Activated CD4-positive, alpha-beta memory T cell treated with anti-CD3 and anti-CD28 coated beads, Interleukin-2, amount 10 ng/mL, durations not matched to agents 7 days and 5 days (primary cell): ENCODE results near the gene AASDH. TPM values are rescaled to one million over a fixed set of nuclear protein-coding genes. Genes with fewer than 3 reads are reported as not detected.
"Not testable (repeated sequence)": the region's sequence is repeated elsewhere in the genome, so short reads cannot be mapped to it uniquely, and the experiment has no call there.

Source experiments
- CTCF ChIA-PET: fragments of 350-600 bp; sonication (Branson Sonifier 250); formaldehyde crosslinking; loops from one replicate; lab custom pipeline; 2021; ENCODE audit warnings: antibody characterized with exemption, inconsistent platforms; lab: Charles Lee
- POLR2A ChIA-PET: fragments of 350-600 bp; sonication (Branson Sonifier 250); formaldehyde crosslinking; loops from one replicate; lab custom pipeline; 2021; ENCODE audit warnings: antibody characterized with exemption; lab: Charles Lee
- DNase-seq: peaks from one replicate; pipeline ENCODE4 v3.0.0-alpha.2; 2020
- H3K27ac Mint-ChIP-seq: one replicate; pipeline ENCODE4 v1.8.0; 2021; ENCODE audit warnings: mild to moderate bottlenecking, mixed read lengths
- H3K27me3 Mint-ChIP-seq: one replicate; pipeline ENCODE4 v1.8.0; 2021; ENCODE audit warnings: mixed read lengths
- H3K36me3 Mint-ChIP-seq: one replicate; pipeline ENCODE4 v1.8.0; 2021; ENCODE audit warnings: low read depth, mixed read lengths
- H3K4me1 Mint-ChIP-seq: one replicate; pipeline ENCODE4 v1.8.0; 2021; ENCODE audit warnings: mixed read lengths
- H3K4me3 Mint-ChIP-seq: one replicate; pipeline ENCODE4 v1.8.0; 2021; ENCODE audit warnings: mild to moderate bottlenecking, mixed read lengths
- H3K9me3 Mint-ChIP-seq: one replicate; pipeline ENCODE4 v1.8.0; 2021; ENCODE audit warnings: mixed read lengths
- total RNA-seq, 2 experiments: library from RNA; stranded (reverse); gene quantifications; one replicate each; pipeline ENCODE4 v1.2.3, GENCODE V29; 2021

AASDH gene
- total RNA-seq, 2 experiments from 2014 or later, result 9.6 to 11.1 TPM

GRCh38 chr4:56386091-56386490 is 1.2 kb downstream of the AASDH start:
- H3K4me1 Mint-ChIP-seq, result peaks cover 38% of the 10 kb centered on the region
- peak overlapping the region; percentile 98 for H3K27ac Mint-ChIP-seq
- H3K36me3 Mint-ChIP-seq, result peaks cover 6% of the 10 kb centered on the region
- ChIA-PET CTCF (interaction anchor here (0.6 to 2.6 kb wide), 6 partner anchors 12 to 451 kb away, joined by 3 to 24 read pairs (median 4); partner anchors contain the start of genes CEP135, PAICS and PPAT), POLR2A (interaction anchor here (0.6 to 3.1 kb wide), 8 partner anchors 11 to 591 kb away, joined by 3 to 85 read pairs (median 10); partner anchors contain the start of genes NOA1, PAICS, POLR2B and PPAT)
- H3K27me3 Mint-ChIP-seq, result no peaks in the 10 kb centered on the region
- H3K9me3 Mint-ChIP-seq, result no peaks in the 10 kb centered on the region
- H3K4me3 Mint-ChIP-seq, result peak overlapping the region; percentile 87
- no peak for DNase-seq

- Mint-ChIP-seq H3K27ac (no peak overlapping the region), H3K4me1 (no peaks in the 10 kb centered on the region), H3K4me3 (no peak overlapping the region), H3K36me3 (peaks cover 3% of the 10 kb centered on the region), H3K9me3 (no peaks in the 10 kb centered on the region), H3K27me3 (no peaks in the 10 kb centered on the region)
- POLR2A ChIA-PET, result interaction anchor here (1.3 kb wide), 1 partner anchor 11 kb away, joined by 8 read pairs; the partner anchor contains the start of gene AASDH
- CTCF ChIA-PET, result no interaction called here
- no peak for DNase-seq
These were observed 11.8 kb downstream of the AASDH start for GRCh38 chr4:56375458-56375857.

GRCh38 chr4:56374956-56375355 is 12.3 kb downstream of the AASDH start:
- POLR2A ChIA-PET, result interaction anchor here (1.3 kb wide), 1 partner anchor 12 kb away, joined by 8 read pairs; the partner anchor contains the start of gene AASDH

GRCh38 chr4:56372774-56373173 is 14.5 kb downstream of the AASDH start:
- Mint-ChIP-seq H3K27ac (no peak overlapping the region), H3K9me3 (no peaks in the 10 kb centered on the region), H3K36me3 (peaks cover 21% of the 10 kb centered on the region), H3K27me3 (no peaks in the 10 kb centered on the region), H3K4me3 (no peak overlapping the region), H3K4me1 (no peaks in the 10 kb centered on the region)
- CTCF ChIA-PET, result no interaction called here
- POLR2A ChIA-PET, result interaction anchor here (1.2 to 1.6 kb wide), 2 partner anchors 13 to 14 kb away, joined by 3 to 6 read pairs; partner anchors contain the start of gene AASDH
- no peak for DNase-seq

More at GRCh38 chr4:56374956-56375355, 12.3 kb downstream of the AASDH start:
- CTCF ChIA-PET, result no interaction called here
- DNase-seq, result no peak
- no peak overlapping the region for H3K27ac Mint-ChIP-seq
- no peaks in the 10 kb centered on the region for H3K4me1 Mint-ChIP-seq
- no peaks in the 10 kb centered on the region for H3K27me3 Mint-ChIP-seq
- no peaks in the 10 kb centered on the region for H3K9me3 Mint-ChIP-seq
- peaks cover 6% of the 10 kb centered on the region for H3K36me3 Mint-ChIP-seq
- no peak overlapping the region for H3K4me3 Mint-ChIP-seq

GRCh38 chr4:56371426-56372220 is 15.7 kb downstream of the AASDH start:
- no peak overlapping the region for H3K27ac Mint-ChIP-seq
- no peak for DNase-seq
- no peaks in the 10 kb centered on the region for H3K27me3 Mint-ChIP-seq
- no peak overlapping the region for H3K4me3 Mint-ChIP-seq
- H3K36me3 Mint-ChIP-seq, result peaks cover 18% of the 10 kb centered on the region
- H3K4me1 Mint-ChIP-seq, result no peaks in the 10 kb centered on the region
- H3K9me3 Mint-ChIP-seq, result no peaks in the 10 kb centered on the region
- ChIA-PET CTCF (no interaction called here), POLR2A (interaction anchor here (1.2 kb wide), 1 partner anchor 14 kb away, joined by 3 read pairs; no protein-coding TSS in a partner anchor)

GRCh38 chr4:56370377-56370776 is 16.9 kb downstream of the AASDH start:
- H3K27ac Mint-ChIP-seq, result no peak overlapping the region
- ChIA-PET CTCF (no interaction called here), POLR2A (no interaction called here)
- DNase-seq, result no peak
- H3K36me3 Mint-ChIP-seq, result peaks cover 18% of the 10 kb centered on the region
- H3K27me3 Mint-ChIP-seq, result no peaks in the 10 kb centered on the region
- H3K9me3 Mint-ChIP-seq, result no peaks in the 10 kb centered on the region
- H3K4me1 Mint-ChIP-seq, result no peaks in the 10 kb centered on the region
- no peak overlapping the region for H3K4me3 Mint-ChIP-seq

GRCh38 chr4:56362981-56363380 is 24.3 kb downstream of the AASDH start:
- H3K9me3 Mint-ChIP-seq, POLR2A ChIA-PET, H3K4me3 Mint-ChIP-seq, CTCF ChIA-PET, H3K27ac Mint-ChIP-seq, H3K27me3 Mint-ChIP-seq, H3K4me1 Mint-ChIP-seq, DNase-seq: not testable (repeated sequence)
- peaks cover 23% of the 10 kb centered on the region for H3K36me3 Mint-ChIP-seq

GRCh38 chr4:56360071-56360470 is 27.2 kb downstream of the AASDH start:
- Mint-ChIP-seq H3K4me3 (no peak overlapping the region), H3K9me3 (peaks cover 9% of the 10 kb centered on the region), H3K27me3 (no peaks in the 10 kb centered on the region), H3K36me3 (peaks cover 20% of the 10 kb centered on the region), H3K27ac (no peak overlapping the region), H3K4me1 (no peaks in the 10 kb centered on the region)
- POLR2A ChIA-PET, result no interaction called here
- CTCF ChIA-PET, result interaction anchor here (0.9 kb wide), 1 partner anchor 411 kb away, joined by 3 read pairs; the partner anchor contains the start of gene CEP135
- DNase-seq, result no peak

- peaks cover 8% of the 10 kb centered on the region for H3K36me3 Mint-ChIP-seq
- CTCF ChIA-PET, result no interaction called here
- H3K27me3 Mint-ChIP-seq, result no peaks in the 10 kb centered on the region
- no peak for DNase-seq
- H3K4me1 Mint-ChIP-seq, result no peaks in the 10 kb centered on the region
- no peak overlapping the region for H3K4me3 Mint-ChIP-seq
- H3K9me3 Mint-ChIP-seq, result no peaks in the 10 kb centered on the region
- POLR2A ChIA-PET, result no interaction called here
- no peak overlapping the region for H3K27ac Mint-ChIP-seq
These were observed 30.6 kb downstream of the AASDH start for GRCh38 chr4:56356650-56357049.

- POLR2A ChIA-PET, result no interaction called here
- Mint-ChIP-seq H3K4me3 (no peak overlapping the region), H3K9me3 (no peaks in the 10 kb centered on the region)
These were observed 38.7 kb downstream of the AASDH start for GRCh38 chr4:56348576-56348975.

GRCh38 chr4:56345458-56345857 is 41.8 kb downstream of the AASDH start:
- DNase-seq, result no peak
- H3K27ac Mint-ChIP-seq, result no peak overlapping the region
- CTCF ChIA-PET, result interaction anchor here (0.6 kb wide), 1 partner anchor 91 kb away, joined by 4 read pairs; no protein-coding TSS in a partner anchor
- H3K4me3 Mint-ChIP-seq, result no peak overlapping the region
- POLR2A ChIA-PET, result no interaction called here
- H3K9me3 Mint-ChIP-seq, result no peaks in the 10 kb centered on the region
- H3K36me3 Mint-ChIP-seq, result peaks cover 13% of the 10 kb centered on the region
- no peaks in the 10 kb centered on the region for H3K27me3 Mint-ChIP-seq
- H3K4me1 Mint-ChIP-seq, result no peaks in the 10 kb centered on the region

More at GRCh38 chr4:56348576-56348975, 38.7 kb downstream of the AASDH start:
- Mint-ChIP-seq H3K36me3 (peaks cover 9% of the 10 kb centered on the region), H3K27ac (no peak overlapping the region), H3K4me1 (no peaks in the 10 kb centered on the region), H3K27me3 (no peaks in the 10 kb centered on the region)
- CTCF ChIA-PET, result no interaction called here
- DNase-seq, result no peak

- CTCF ChIA-PET, result interaction anchor here (0.6 kb wide), 1 partner anchor 924 kb away, joined by 3 read pairs; no protein-coding TSS in a partner anchor
- H3K4me1 Mint-ChIP-seq, result no peaks in the 10 kb centered on the region
- peaks cover 18% of the 10 kb centered on the region for H3K36me3 Mint-ChIP-seq
- H3K9me3 Mint-ChIP-seq, result no peaks in the 10 kb centered on the region
- no peak for DNase-seq
- no peak overlapping the region for H3K27ac Mint-ChIP-seq
- POLR2A ChIA-PET, result no interaction called here
- no peaks in the 10 kb centered on the region for H3K27me3 Mint-ChIP-seq
- H3K4me3 Mint-ChIP-seq, result no peak overlapping the region
These were observed 44.5 kb downstream of the AASDH start for GRCh38 chr4:56342746-56343145.

- H3K4me1 Mint-ChIP-seq, result no peaks in the 10 kb centered on the region
- no peak overlapping the region for H3K27ac Mint-ChIP-seq
- ChIA-PET POLR2A (no interaction called here), CTCF (no interaction called here)
- no peak for DNase-seq
- peaks cover 4% of the 10 kb centered on the region for H3K27me3 Mint-ChIP-seq
- H3K36me3 Mint-ChIP-seq, result no peaks in the 10 kb centered on the region
- no peak overlapping the region for H3K4me3 Mint-ChIP-seq
- H3K9me3 Mint-ChIP-seq, result no peaks in the 10 kb centered on the region
These were observed 56.6 kb downstream of the AASDH start for GRCh38 chr4:56330691-56331090.
